LNCAP (cell line): ENCODE results near the gene BABAM2.

ENCODE experiments used
- TF ChIP-seq, protein P1 (sequence below): fragments of 450-650 bp; IDR thresholded peaks from 2 replicates; pipeline ENCODE4 v1.5.1; 2017; ENCODE audit warnings: mild to moderate bottlenecking

The BABAM2 gene

GRCh38 chr2:28250006-28250405 lies 359.5 kb downstream of the BABAM2 start:
- TF ChIP-seq, protein P1, sequence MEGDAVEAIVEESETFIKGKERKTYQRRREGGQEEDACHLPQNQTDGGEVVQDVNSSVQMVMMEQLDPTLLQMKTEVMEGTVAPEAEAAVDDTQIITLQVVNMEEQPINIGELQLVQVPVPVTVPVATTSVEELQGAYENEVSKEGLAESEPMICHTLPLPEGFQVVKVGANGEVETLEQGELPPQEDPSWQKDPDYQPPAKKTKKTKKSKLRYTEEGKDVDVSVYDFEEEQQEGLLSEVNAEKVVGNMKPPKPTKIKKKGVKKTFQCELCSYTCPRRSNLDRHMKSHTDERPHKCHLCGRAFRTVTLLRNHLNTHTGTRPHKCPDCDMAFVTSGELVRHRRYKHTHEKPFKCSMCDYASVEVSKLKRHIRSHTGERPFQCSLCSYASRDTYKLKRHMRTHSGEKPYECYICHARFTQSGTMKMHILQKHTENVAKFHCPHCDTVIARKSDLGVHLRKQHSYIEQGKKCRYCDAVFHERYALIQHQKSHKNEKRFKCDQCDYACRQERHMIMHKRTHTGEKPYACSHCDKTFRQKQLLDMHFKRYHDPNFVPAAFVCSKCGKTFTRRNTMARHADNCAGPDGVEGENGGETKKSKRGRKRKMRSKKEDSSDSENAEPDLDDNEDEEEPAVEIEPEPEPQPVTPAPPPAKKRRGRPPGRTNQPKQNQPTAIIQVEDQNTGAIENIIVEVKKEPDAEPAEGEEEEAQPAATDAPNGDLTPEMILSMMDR = no peak

DNA sequence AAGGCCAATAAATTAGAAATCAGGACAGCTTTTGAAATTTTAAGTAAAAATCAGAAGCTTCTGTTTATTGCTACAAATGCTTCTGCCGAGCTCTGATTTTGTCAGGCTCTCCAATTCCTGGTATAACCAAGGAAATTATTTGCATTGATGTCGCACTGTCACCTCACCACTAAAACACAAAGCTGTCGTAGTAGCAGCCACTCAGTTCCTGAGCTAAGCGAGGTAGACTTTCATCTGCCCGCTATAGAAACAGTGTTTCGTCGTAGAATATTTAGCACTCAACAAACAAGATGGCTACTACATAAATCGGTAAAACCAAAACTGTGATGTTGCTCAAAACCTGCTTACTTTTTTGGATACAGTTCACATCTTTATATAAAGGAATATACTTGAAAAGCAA lies 360.8 kb downstream of the BABAM2 start:
- TF ChIP-seq, protein P1 = no peak

- TF ChIP-seq, protein P1 = no peak
Observed at GRCh38 chr2:28252311-28252710, 361.8 kb downstream of the BABAM2 start.

- TF ChIP-seq, protein P1 = no peak
Observed at GRCh38 chr2:28253543-28253942, 363.0 kb downstream of the BABAM2 start.

GRCh38 chr2:28257182-28257581 lies 366.7 kb downstream of the BABAM2 start:
- TF ChIP-seq, protein P1 = no peak

DNA sequence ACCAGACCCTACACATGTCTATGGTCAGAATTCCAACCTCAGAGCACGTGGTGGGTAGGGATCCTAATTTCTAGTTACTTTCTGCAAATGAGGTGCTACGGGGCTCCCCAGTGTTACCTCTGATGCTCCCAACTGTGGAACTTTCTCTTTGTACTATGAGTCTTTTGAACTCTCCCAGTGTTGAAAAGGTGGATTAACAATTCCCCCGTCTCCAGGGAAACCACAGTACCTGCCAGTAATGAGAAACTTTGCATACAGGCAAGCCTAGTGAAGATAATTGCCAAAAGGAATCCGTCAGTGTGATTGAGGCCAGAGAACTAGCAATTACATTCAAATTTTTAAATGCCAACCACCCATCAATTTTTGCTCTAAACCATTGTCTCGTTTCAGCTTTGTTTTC lies 373.2 kb downstream of the BABAM2 start:
- TF ChIP-seq, protein P1 = no peak

GRCh38 chr2:28267282-28267681 lies 376.8 kb downstream of the BABAM2 start:
- TF ChIP-seq, protein P1 = no peak

GRCh38 chr2:28268386-28268785 lies 377.9 kb downstream of the BABAM2 start:
- TF ChIP-seq, protein P1 = no peak
